SH-SY5Y (cell line): Measurements from ENCODE around the gene COMMD7.

Experiments
- GATA2 ChIP-seq: IDR thresholded peaks from 2 replicates; pipeline ENCODE4 v1.6.1; 2011; ENCODE audit warnings: mild to moderate bottlenecking, low read depth, low read length
- GATA3 ChIP-seq: IDR thresholded peaks from 2 replicates; pipeline ENCODE4 v1.6.1; 2011; ENCODE audit warnings: low read depth, mild to moderate bottlenecking, low read length, moderate library complexity

Gene COMMD7

DNA sequence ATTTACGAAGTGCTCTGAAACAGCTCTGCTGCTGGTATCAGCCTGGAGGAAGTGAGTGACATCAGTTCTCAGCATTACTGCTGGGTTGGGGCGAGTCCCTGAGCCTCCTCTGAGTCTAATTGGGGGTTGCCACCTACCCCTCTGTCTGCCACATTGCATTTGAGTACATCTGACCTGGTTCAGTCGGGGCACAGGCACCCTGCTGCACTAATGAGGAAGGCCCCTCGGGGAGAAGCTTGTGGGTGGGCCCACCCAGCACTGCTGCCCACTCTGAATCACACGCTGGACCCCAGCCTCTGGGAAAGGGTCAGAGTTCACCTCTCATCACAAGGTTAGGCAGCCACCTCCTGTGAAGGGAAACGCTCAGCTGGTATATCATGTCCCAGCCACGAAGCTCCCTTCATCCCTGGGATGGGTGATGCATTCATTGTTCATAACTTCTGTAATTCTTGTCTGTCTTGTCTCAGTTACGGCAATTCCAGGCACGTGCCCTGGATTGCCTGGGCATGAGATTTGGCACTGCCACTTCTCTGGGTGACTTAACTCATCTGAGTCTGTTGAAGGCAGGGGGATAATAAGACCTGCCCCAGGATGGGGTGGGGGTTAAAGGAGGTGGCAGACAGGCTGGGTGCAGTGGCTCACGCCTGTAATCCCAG is 32.2 kb upstream of the COMMD7 start:
- TF ChIP-seq GATA3: no peak
- TF ChIP-seq GATA2: no peak

DNA sequence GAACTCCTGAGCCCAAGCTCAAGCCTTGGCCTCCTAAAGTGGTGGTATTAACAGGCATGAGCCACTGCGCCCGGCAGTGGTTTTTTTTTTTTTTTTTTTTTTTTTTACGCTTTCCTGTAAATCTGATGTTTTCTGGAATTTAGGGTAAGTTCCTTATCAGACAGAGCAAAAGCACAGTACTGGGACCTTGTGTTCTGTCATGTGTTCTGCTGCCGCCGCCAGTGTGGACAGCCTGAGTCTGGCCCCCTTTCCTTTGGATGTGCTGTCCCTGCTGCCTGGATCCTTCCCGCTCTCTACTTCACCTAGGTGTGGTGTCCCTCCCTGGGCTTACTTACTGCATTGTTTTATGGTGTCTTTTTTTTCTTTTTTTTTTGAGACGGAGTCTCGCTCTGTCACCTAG is 30.6 kb upstream of the COMMD7 start:
- TF ChIP-seq GATA2: no peak

DNA sequence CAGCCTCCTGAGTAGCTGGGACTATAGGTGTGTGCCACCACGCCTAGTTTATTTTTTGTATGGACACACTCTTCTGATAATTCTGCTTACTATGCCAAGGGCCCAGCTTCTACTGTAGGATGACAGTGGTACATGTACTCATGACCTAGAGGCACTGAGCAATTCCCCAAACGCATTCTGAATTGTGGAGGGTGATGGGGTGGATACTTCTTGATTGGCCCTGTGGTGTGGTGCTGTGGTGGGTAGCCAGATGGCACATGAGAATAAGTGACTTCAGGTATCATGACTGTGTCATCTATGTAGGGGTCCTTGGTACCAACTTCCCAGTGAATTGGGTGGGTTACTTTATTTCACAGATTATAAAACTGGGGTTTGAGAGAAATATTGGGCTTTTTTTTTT is 30.0 kb upstream of the COMMD7 start:
- TF ChIP-seq GATA2: no peak
- TF ChIP-seq GATA3: no peak

DNA sequence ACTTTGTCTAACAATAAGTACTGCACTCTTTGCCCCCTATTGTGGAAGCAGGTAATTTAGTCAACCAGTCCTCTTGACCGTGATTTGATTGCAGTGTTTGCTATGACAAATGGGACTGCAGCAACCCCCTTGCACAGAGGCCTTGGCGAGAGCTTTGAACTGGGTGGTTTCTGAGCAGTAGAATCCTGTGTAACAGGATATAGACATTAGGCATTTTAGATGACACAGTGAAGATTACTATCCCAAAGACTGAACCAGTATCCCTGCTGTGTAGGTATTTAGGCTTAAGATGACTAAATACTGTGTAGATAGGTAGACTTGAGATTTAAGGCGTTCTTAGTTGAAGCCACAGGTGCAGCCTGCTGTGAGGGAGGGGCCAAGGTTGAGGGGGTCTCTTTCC is 28.8 kb upstream of the COMMD7 start:
- no peak for TF ChIP-seq GATA2
- no peak for TF ChIP-seq GATA3

DNA sequence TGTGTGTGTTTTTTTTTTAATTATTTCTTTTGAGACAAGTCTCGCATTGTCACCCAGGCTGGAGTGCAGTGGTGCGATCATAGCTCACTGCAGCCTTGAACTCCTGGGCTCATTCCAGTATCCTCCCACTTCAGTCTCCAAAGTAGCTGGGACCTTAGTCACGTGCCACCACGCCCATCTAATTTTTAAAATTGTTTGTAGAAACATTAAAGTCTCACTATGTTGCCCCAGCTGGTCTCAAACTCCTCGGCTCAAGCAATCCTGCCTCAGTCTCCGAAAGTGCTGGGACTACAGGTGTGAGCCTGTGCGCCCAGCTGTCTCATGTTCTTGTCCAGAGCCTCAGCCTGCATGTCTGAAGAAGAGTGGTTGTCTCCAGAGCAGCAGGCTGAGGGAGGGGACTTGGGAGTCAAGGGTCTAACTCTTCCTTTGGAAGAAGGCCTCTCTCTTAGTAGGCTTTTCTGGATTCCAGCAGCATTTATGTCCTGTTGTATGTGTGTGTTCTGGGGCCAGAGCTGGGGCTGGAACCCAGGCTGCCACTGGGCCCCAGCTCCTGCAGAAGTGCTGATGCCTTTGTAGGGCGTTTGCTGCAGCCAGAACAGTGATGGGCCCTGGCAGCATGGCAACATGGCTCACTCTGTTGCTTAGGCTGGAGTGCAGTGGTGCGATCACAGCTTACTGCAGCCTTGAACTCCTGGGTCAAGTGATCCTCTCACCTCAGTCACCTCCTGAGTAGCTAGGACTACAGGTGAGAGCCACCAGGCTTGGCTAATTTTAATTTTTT is 24.3 kb upstream of the COMMD7 start:
- TF ChIP-seq GATA2: no peak
- TF ChIP-seq GATA3: no peak

DNA sequence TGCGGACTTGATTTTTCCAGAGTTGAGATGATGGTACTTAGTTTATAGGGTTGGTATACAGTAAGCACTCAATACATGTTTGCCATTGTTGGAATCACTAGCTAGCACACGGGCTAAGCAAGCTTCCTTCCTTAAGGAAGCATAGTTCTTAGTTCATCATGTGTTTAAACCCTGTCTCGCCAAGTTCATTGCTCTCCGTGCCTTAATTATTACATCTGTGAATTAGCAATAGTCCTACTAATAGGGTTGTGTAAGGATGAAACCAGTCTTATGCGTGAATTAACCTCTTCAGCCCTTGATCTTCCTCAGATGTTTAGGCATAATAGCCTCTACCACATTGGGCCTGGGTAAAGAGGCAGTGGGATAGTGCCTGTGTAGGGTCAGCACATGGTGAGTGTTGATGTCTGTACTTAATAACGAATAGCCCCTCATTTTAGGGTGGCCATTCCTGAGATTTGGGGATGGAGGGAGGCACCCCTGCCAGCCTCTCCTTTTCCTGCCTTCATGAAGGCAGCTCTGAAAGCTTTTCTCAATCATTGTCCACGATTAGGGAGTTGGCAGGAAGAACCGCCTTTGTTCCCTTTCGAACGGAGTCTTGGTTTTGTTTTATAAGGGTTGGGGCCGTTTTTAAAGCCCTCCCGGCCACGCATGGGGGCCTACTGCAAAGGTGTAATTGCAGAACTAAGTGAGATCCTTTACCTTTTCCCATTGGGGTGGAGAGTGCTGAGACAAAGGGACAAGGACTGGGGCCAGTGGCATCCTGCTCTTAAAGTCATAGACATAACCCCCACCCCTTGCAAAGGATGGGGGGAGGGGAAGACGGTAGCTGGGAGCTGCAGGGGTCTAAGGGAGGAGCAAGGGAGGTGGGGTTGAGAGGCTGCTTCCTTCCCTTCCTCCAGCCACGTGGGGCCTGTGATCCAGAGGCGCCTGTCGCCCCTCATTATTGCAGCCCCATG is 21.0 kb upstream of the COMMD7 start:
- TF ChIP-seq GATA2: no peak
- no peak for TF ChIP-seq GATA3

DNA sequence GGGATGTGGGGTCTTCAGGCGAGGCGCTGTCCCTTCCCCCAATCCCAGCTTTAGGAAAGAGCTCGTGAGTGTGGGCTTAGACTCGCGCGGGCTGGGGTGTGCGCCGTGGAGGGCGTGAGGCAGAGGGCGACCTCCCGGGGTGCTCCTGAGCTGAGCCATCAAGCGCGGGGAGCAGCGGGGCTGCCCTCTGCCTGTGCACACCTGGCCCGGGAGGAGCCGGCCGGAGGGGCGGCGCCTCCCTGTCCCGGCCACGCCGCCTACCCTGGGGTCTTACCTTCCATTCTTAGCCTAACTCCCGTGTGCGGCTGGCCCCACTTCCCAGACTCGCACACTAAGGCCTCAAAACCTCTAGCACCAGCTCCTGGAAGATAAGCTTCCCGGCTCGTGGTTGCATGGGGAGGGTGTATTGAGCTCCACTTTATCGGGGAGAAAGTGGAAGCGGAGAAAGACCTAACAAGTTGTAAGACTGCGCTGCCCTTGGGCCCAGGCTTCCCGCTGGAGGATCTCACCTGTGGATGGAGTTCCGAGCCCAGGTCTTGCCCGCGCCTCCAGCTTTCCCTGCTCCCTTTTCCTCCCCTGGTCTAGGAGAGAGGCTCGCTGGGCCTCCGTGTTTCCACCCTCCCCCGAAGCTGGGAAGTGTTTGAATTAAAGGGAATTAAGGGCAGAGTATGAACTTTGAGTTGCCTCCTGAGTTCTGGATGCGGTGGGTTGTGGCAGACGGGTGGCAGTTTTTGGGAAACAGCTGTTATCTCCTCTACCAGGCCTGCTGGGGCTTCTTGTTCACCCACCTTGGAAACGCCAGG is 20.1 kb upstream of the COMMD7 start:
- TF ChIP-seq GATA3: no peak
- TF ChIP-seq GATA2: no peak

DNA sequence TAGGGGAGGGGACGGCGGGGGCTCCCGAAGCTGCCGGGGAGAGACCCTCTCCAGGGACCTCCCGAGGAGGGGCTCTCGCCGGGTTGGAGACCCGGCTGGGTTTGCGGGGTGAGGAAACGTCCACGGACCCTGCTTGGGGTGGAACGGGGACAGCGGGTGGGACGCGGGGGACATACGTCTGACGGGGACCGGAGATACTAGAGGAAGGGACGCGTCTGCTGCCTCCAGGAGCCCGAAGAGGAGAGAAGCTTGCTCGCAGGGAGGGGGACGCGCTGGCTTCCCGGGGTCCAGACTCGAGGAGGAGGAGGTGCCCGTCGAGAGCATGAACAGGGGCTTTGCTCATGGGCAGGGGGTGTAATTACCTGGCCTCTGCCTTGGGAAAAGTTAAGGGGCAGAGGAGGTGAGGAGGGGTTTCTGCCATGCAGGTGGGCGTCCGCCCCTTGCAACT is 19.5 kb upstream of the COMMD7 start:
- TF ChIP-seq GATA3 (no peak), GATA2 (no peak)

DNA sequence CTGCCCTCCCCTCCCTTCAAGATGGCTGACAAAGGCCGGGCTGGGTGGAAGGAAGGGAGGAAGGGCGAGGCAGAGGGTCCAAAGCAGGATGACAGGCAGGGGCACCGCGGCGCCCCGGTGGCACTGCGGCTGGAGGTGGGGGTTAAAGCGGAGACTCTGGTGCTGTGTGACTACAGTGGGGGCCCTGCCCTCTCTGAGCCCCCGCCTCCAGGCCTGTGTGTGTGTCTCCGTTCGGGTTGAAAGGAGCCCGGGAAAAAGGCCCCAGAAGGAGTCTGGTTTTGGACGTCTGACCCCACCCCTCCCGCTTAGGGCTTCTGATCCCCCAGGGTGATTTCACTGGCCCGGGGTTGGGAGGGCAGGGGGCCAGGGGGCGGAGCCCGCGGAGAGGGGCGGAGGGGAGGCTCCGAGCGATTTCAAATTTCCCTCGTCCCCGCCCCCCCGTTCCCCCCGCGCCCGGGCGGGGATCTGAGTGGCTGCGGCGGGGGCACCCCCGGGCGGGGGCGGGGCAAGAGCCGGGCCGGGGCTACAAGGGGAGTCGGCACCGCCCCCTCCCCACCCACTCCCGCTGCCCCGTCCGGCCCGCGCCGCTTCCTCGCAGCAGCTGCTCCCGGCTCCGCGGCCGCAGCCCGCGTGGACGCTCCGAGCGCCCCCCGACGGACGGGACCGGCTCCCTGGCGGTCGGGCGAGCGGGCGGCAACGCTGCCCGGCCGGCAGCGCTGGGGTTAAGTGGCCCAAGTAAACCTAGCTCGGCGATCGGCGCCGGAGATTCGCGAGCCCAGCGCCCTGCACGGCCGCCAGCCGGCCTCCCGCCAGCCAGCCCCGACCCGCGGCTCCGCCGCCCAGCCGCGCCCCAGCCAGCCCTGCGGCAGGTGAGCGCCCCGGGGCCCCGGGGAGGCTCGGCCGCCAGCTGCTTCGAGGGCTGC is 18.8 kb upstream of the COMMD7 start, which contains the start of gene DNMT3B:
DNMT3B (plus strand) TSS at position 555 of the 923 bp plus-strand sequence. CDS start 17,939 bp downstream, outside the sequence.
- TF ChIP-seq GATA3 (no peak), GATA2 (no peak)

DNA sequence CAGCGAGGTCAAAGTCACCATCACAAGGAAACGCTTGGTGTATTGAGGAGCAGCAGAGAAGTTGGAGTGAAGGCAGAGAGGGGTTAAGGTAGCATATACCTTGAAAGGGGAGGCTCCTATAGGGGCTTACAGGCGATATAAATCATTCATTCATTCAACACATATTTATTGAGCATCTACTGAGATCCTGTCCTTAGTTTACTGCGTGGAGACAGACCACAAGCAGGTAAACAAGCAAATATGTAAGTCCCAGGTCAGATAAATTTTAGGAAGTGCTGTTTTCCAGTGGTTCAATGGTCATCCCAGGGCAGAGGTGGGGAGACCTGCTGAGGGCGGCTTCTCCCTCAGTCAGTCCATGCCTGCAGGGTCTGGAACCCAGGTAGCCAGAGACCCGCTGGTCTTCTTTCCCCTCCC is 18.2 kb upstream of the COMMD7 start:
- TF ChIP-seq GATA2: no peak
- no peak for TF ChIP-seq GATA3

DNA sequence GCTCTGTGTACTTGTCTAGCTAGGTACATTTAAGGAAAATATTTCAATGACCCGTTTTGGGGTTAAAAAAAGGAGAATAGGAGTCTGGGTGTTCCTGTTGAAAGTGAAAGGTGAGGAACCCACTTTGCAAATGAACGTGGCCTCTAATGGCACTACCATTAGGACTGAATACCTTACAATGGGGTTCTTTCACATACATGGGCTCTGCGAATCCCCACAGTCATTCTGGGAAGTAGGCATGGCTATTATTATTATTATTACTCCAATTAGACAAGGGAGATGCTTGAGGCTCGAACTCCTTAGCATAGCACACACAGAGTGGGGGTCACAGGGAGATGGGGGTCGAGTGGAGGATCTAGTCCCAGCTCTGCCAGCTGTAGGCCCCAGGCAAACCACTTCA is 12.9 kb upstream of the COMMD7 start:
- TF ChIP-seq GATA3 (no peak), GATA2 (no peak)

DNA sequence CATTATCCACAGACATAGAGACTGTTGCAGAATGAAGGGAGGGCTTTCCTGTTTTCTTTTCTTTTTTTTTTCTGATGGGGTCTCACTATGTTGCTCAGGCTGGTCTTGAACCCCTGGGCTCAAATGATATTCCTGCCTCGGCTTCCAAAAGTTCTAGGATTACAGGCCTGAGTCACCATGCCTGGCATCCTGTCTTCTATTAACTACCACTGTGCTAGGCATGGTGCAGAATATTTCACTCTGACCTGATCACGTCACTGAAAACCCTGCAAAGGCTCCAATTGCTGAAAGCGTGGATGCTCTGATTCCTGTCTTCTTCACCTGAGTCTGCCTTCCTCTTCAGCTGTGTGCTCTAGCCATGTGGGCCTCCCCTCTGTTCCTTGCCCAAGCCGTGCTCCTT is 10.5 kb upstream of the COMMD7 start:
- TF ChIP-seq GATA3 (no peak), GATA2 (no peak)
